SK-N-MC (cell line): Measurements from ENCODE around the gene CD300A.
A peak's percentile ranks its signal among the peaks of the same experiment; 100 is the strongest.

Source experiments
- DNase-seq: peaks from one replicate; pipeline ENCODE4 v3.0.0-alpha.2; 2011; ENCODE audit warnings: low read depth, low spot score
- H3K27ac ChIP-seq: fragments of 200-600 bp; sonication (generic); 2 replicates; pipeline ENCODE4 v1.5.1; 2016; ENCODE audit warnings: mixed run types
- H3K36me3 ChIP-seq: fragments of 200-600 bp; sonication (generic); 2 replicates; pipeline ENCODE4 v1.6.1; 2017; ENCODE audit warnings: antibody characterized with exemption, low read length, mixed read lengths; ENCODE audit not compliant: insufficient read depth
- H3K4me3 ChIP-seq: fragments of 200-600 bp; sonication (generic); 2 replicates; pipeline ENCODE4 v1.5.1; 2016
- H3K9ac ChIP-seq: fragments of 200-600 bp; sonication (generic); 2 replicates; pipeline ENCODE4 v1.8.0; 2017; ENCODE audit warnings: mixed run types, mixed read lengths; ENCODE audit not compliant: insufficient read length
- H3K9me3 ChIP-seq: fragments of 200-600 bp; sonication (generic); 2 replicates; pipeline ENCODE4 v1.6.1; 2017; ENCODE audit warnings: low read depth, mild to moderate bottlenecking, antibody characterized with exemption, low read length, moderate library complexity, mixed read lengths
- EZH2 ChIP-seq: fragments of 200-600 bp; sonication (generic); IDR thresholded peaks from one replicate; pipeline ENCODE4 v1.6.1; 2017; ENCODE audit warnings: antibody characterized with exemption
- FOXP2 ChIP-seq: optimal IDR thresholded peaks from 2 replicates; pipeline ENCODE3; 2011; ENCODE audit warnings: mild to moderate bottlenecking, moderate library complexity; ENCODE audit not compliant: insufficient read depth; ENCODE audit errors: extremely low read length, control extremely low read depth
- POLR2AphosphoS5 ChIP-seq: IDR thresholded peaks from 2 replicates; pipeline ENCODE4 v1.6.1; 2012; ENCODE audit warnings: mild to moderate bottlenecking, low read depth, low read length, borderline replicate concordance

The CD300A gene

DNA sequence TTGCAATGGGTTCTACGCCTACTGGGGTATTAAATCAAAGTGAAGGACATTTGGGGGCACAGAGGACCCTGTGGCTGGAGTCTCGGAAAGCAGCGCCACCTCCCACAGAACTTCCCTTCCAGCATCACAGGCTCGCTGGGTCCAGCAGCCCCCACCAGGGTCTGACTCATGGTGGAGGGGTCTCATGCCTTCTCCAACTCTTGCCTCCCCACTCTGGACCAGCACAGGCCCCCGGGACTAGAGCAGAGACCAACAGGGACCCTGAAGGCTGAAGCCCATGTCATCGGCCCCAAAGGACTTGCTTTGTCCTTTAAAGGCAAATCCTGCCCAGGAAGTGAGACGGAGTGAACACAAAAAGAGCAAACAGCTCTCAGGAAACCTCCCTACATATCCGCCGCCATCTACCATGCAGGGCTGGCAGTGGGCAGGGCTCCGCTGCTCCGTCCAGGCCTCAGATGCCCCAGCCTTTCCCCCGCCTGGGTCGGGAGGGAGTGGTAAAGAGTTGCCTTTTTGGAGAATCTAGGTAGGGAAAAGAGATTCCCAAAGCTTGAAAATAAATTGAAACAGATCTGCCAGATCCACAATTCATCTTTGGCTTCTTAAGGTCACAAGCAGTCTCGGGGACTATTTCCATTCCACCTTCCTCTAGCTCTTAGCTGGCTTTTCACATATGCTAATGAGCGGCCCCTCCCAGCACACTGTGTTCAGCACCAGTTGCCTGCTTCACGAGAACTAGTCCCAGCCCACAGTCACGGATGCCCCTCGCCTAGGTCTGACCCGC lies 36.6 kb upstream of the CD300A start:
- H3K36me3 ChIP-seq = no peaks in the 10 kb centered on the region
- DNase-seq = no peak
- TF ChIP-seq POLR2AphosphoS5 = no peak
- TF ChIP-seq EZH2 = no peak
- TF ChIP-seq FOXP2 = no peak
- H3K27ac ChIP-seq = no peak overlapping the region
- H3K9ac ChIP-seq = no peak overlapping the region
- no peak overlapping the region for H3K4me3 ChIP-seq
- no peaks in the 10 kb centered on the region for H3K9me3 ChIP-seq

DNA sequence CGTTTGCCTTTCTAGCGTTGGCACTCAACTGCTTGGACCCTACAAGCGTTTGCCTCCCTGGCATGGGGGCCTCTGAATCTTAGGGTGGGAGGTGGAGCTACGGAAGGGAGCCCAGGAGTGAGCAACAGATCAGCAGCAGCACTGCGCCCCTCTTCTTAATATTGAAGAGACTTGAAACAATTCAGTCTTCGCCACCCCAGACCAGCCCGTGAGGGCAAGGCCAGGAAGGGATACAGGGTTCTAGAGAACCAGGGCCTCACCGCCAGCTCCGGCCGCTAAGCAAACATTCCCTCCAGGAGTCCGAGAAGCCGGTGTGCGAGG lies 36.1 kb upstream of the CD300A start:
- Histone ChIP-seq H3K4me3 (no peak overlapping the region), H3K36me3 (no peaks in the 10 kb centered on the region), H3K9ac (no peak overlapping the region), H3K27ac (no peak overlapping the region), H3K9me3 (no peaks in the 10 kb centered on the region)
- TF ChIP-seq FOXP2 (no peak), EZH2 (no peak), POLR2AphosphoS5 (no peak)
- no peak for DNase-seq

DNA sequence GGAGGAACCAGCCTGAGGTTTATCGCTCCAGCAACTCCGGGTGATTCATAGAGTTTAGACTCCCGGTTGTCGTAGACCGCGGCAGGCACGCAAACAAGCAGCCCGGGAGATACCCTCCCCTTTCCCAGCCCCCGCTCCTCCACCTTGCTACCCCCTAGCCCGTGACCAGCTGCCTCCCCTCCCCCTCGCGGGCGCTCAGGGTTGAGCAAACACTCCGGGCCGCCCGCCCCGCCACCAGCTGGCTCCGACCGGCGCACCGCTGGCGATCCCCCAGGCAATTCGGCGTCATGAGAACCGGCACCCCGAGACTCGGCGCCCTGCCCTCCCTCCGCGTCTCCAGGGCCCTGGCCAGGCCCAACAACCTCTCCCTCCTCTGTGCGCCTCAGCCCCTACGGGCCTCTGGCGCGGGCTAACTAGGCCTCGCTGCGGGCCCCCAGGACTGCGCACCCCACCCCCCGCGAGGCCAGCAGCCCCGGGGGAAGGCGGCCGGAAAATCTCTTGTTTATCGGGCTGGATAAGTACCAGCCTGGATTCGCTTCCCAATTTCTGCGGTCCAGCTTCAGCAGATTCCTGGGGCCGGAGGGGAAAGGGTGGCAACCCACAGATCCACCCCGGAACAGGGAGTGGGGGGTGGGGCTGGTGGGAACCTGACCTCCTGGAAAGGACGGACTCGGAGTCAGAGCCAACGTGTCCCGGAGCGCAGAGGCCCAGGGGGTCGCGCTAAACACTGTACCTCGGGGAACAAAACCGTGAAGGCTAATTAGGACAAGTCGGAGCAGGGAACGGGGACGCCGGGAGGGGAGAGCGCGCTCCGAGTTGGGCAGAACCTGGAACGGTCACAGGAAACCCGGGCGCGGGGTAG lies 35.5 kb upstream of the CD300A start:
- Histone ChIP-seq H3K27ac (no peak overlapping the region), H3K36me3 (no peaks in the 10 kb centered on the region), H3K9ac (no peak overlapping the region), H3K4me3 (peak overlapping the region; percentile 78), H3K9me3 (no peaks in the 10 kb centered on the region)
- no peak for DNase-seq
- TF ChIP-seq FOXP2 (no peak), EZH2 (no peak), POLR2AphosphoS5 (no peak)

DNA sequence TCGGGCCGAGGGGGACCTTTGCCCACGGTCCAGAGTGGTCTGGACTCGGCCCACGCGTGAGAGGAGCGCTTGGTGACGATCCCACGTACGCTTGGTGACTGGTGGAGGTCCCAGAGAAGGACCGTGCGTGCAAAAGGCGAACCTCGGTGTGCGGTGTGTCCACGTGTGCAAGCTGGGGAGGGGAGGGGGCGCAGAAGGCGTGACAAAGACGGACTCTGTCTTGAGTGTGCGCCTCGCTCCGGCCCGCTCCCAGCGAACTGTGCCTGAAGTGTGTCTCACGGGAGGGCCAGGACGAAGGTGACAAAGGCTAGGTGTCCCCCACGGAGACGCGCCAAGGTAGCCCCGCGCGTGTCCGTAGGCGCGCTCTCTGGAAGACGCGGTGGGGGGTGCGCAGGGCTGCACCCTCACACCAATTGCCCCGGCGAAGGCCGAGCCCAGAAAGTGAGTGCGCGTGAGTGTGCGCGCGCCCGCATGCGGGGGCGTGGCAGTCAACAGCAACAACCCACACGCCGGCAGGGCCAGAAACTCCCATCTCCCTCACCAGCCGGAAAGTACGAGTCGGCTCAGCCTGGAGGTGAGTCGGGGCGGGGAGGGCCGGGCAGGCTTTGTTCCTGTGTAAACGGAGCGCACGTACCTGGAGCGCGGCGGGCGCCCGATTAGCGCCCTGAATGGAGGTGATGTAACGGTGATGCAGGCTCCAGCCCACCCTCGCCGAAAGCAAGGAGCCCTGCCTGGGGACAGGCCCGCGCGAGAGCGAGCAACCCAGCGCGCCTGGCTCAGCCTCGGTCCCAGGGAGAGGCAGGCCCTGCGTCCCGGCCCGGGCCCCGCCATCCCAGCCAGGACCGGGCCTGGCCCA lies 34.6 kb upstream of the CD300A start, which contains the start of gene GPRC5C:
TSS of gene GPRC5C (plus strand) at position 521 of the 856 bp plus-strand sequence. CDS start 7,689 bp downstream, outside the sequence.
- DNase-seq = no peak
- Histone ChIP-seq H3K36me3 (no peaks in the 10 kb centered on the region), H3K4me3 (peak within 1 kb of the TSS; percentile 78), H3K9ac (no peak within 1 kb of the TSS), H3K9me3 (no peaks in the 10 kb centered on the region), H3K27ac (no peak within 1 kb of the TSS)
- no peak for TF ChIP-seq FOXP2
- TF ChIP-seq POLR2AphosphoS5 = no peak
- TF ChIP-seq EZH2 = no peak

DNA sequence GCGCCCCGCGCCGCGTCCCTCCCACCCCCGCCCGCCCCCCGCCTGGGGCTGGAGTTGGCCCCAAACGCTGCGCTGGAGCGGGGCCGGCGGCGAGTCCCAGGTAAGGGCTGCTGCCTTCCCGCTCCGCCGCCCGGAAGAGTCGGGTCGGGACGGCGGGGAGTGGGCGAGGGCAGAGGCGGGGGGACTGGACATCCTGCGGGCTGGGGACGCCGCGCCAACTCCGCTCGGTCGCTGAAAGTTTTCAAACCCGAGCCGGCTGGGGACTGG lies 34.1 kb upstream of the CD300A start:
- no peak for TF ChIP-seq EZH2
- TF ChIP-seq POLR2AphosphoS5 = no peak
- TF ChIP-seq FOXP2 = no peak
- H3K27ac ChIP-seq = no peak overlapping the region
- H3K4me3 ChIP-seq = peak overlapping the region; percentile 78
- DNase-seq = no peak
- H3K9ac ChIP-seq = no peak overlapping the region
- H3K36me3 ChIP-seq = no peaks in the 10 kb centered on the region
- no peaks in the 10 kb centered on the region for H3K9me3 ChIP-seq

DNA sequence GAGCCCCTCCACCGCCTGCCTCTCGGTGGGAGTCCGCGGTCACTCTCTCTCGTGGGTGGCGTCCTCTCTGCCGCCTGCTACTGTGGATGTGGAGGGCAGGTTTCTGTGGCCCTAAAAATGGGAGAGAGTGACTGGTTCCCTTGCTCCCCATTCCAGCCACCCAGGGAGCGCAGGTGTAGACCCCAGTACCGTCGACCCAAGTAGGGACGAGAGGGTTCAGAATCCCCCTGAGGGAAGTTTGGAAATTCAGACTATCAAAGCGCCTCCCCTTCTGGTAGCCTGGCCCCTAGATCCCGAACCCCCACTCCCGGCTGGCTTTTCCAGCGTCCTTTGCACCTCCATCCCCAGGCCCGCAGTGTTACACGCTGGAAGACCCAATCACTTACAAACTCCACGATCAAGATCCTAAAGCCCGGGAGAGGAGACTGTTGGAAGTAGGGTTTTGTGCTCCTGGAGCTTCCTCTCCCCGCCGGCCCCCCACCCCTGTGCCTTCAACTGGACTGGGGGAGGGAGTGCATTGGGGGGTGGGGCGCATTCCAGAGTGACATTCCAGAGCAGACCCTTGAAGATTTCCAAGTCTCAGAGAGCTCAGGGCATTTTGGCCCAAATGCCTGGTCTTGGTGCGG lies 33.6 kb upstream of the CD300A start:
- H3K9me3 ChIP-seq = peaks cover 2% of the 10 kb centered on the region; the same call in 1 of the 2 replicates
- H3K36me3 ChIP-seq = no peaks in the 10 kb centered on the region
- peak overlapping the region; percentile 78 for H3K4me3 ChIP-seq
- no peak overlapping the region for H3K9ac ChIP-seq
- DNase-seq = no peak
- TF ChIP-seq POLR2AphosphoS5 (no peak), EZH2 (no peak), FOXP2 (no peak)
- H3K27ac ChIP-seq = no peak overlapping the region

DNA sequence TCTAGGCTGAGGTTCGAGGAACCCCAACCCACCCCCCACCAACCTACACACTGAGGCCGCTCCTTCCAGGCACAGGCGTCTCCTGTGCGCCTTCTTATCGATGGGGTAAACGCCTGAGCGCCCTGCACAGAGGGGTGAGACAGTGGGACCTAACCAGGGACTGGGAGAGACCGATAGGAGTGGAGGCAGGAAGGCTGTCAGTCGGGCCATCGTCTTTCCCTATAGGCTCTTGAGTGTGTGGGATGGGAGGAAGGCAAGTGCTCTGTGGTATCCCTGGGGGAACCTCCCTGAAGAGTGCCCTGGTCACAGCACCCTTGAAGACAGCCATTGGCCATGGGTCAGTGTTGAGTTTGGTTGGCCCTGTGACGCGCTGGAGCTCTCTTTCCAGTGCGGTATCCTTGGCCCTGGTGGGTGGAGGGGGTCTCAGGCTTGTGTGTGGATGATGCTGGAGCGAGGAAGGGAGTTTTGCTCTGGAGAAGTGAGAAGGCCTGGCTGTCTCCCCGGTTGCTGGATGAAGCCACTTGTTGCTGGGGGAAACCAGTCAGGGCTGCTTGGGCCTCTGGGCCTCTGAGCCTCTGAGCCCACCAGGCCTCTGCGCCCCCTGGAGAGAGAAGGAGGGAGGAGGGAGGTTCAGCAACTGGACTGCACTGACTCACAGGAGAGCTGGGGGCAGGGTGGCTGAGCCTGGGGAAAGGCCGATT lies 32.9 kb upstream of the CD300A start:
- H3K9me3 ChIP-seq = peaks cover 2% of the 10 kb centered on the region; the same call in 1 of the 2 replicates
- no peak overlapping the region for H3K27ac ChIP-seq
- no peak overlapping the region for H3K4me3 ChIP-seq
- TF ChIP-seq FOXP2 = no peak
- no peak for TF ChIP-seq POLR2AphosphoS5
- TF ChIP-seq EZH2 = no peak
- no peaks in the 10 kb centered on the region for H3K36me3 ChIP-seq
- no peak overlapping the region for H3K9ac ChIP-seq
- no peak for DNase-seq
